Spleen (tissue), 11 donors: ENCODE results near the gene TSACC. TPM values are rescaled to one million over a fixed set of nuclear protein-coding genes. Genes with fewer than 3 reads are reported as not detected.
"Not testable (repeated sequence)": the region's sequence is repeated elsewhere in the genome, so short reads cannot be mapped to it uniquely, and the experiment has no call there.

Experiments
- DNase-seq: peaks from one replicate; pipeline ENCODE4 v3.0.0-alpha.2; 2020
- H3K27ac ChIP-seq, 8 donors: fragments of 200-600 bp; sonication (generic) in 7 of 8; 1 replicate in 4 of 8; 2 replicates in 4 of 8; pipeline versions ENCODE4 v1.5.0 to v1.8.0; 2016 to 2021; ENCODE audit warnings: inconsistent platforms in 4 of 8, mild to moderate bottlenecking in 4 of 8, moderate library complexity in 1 of 8
- H3K27me3 ChIP-seq, 7 donors: fragments of 200-600 bp; sonication (generic) in 6 of 7; replicated peaks in 1 of 7; 1 replicate in 4 of 7; 2 replicates in 3 of 7; pipeline versions ENCODE4 v1.5.0 to v1.8.0; 2016 to 2021; ENCODE audit warnings: inconsistent platforms in 3 of 7, mild to moderate bottlenecking in 1 of 7
- H3K36me3 ChIP-seq, 6 donors: fragments of 200-600 bp; sonication (generic) in 5 of 6; 1 replicate in 4 of 6; 2 replicates in 2 of 6; pipeline versions ENCODE4 v1.5.0 to v1.8.0; 2016 to 2021; ENCODE audit warnings: inconsistent platforms in 2 of 6
- H3K4me1 ChIP-seq, 6 donors: fragments of 200-600 bp; sonication (generic) in 5 of 6; 1 replicate in 3 of 6; 2 replicates in 3 of 6; pipeline versions ENCODE4 v1.5.0 to v1.8.0; 2016 to 2021; ENCODE audit warnings: inconsistent platforms in 3 of 6
- H3K4me3 ChIP-seq, 8 donors: fragments of 200-600 bp; sonication (generic) in 7 of 8; 1 replicate in 4 of 8; 2 replicates in 4 of 8; pipeline versions ENCODE4 v1.5.0 to v1.8.0; 2016 to 2021; ENCODE audit warnings: inconsistent platforms in 4 of 8, mild to moderate bottlenecking in 4 of 8, moderate library complexity in 2 of 8
- H3K9me3 ChIP-seq, 8 donors: fragments of 200-600 bp; sonication (generic) in 7 of 8; 1 replicate in 4 of 8; 2 replicates in 4 of 8; pipeline versions ENCODE4 v1.5.0 to v1.8.0; 2016 to 2021; ENCODE audit warnings: inconsistent platforms in 4 of 8
- POLR2A ChIP-seq, 3 donors: fragments of 450-650 bp; IDR thresholded peaks; one replicate each; pipeline ENCODE4 v1.5.1; 2017; ENCODE audit warnings: antibody characterized with exemption in 3 of 3, mild to moderate bottlenecking in 1 of 3
- POLR2AphosphoS5 ChIP-seq, 3 donors: sonication (generic); formaldehyde crosslinking; IDR thresholded peaks; one replicate each; pipeline ENCODE4 v1.5.1; 2017; ENCODE audit warnings: antibody characterized with exemption in 3 of 3
- WGBS, 5 donors: extraction: QIAGEN DNeasy Blood & Tissue Kit in 3 of 5; methylation state at CpG; one replicate each; pipeline versions ENCODE4 v1.1.5 to v1.1.7; 2013 to 2018; 5-methylcytosine and 5-hydroxymethylcytosine counted together
- intact Hi-C: fragments of 100-400 bp; cut with DNase I; formaldehyde crosslinking; loops from one replicate; pipeline ENCODE4 v1.15.0; 2023; ENCODE audit warnings: low total_unique reads
- polyA plus RNA-seq, 3 donors: library from polyadenylated mRNA; stranded (reverse); fragments of 200-250 nt; gene quantifications; one replicate each; pipeline ENCODE4 v1.2.1, GENCODE V29; 2013
- total RNA-seq, 7 donors: library from RNA; depleted of rRNA in 3 of 7; stranded (reverse); fragments of >200 nt in 3 of 7; fragmentation: NEBNext Ultra II Directional in 4 of 7; extraction: Animal tissue kit (Norgen Biotek cat#: 25700) in 4 of 7; gene quantifications; one replicate each; pipeline versions ENCODE4 v1.1.0 to v1.2.1, GENCODE V29; 2016 to 2021
- TF ChIP-seq, protein P1 (sequence below), 11 experiments: fragments of 200-600 bp in 7 of 11; fragments of 450-650 bp in 4 of 11; sonication (generic) in 4 of 11; IDR thresholded peaks in 8 of 11; conservative IDR thresholded peaks in 3 of 11; 1 replicate in 7 of 11; 2 replicates in 4 of 11; pipeline versions ENCODE4 v1.4.0 to v1.8.0; 2016 to 2021; ENCODE audit warnings: antibody characterized with exemption in 11 of 11, inconsistent platforms in 4 of 11, mild to moderate bottlenecking in 1 of 11
- donor health status: healthy with polysubstance abuse.
- donor health status: DM: no; HTN: no; CAD: no; lungs with moderate emphysema.
- donor health status: DM: no; HTN: no; CAD: no.
- donor health status: Bipolar disorder and iron deficiency.
- donor health status: healthy.
- donor health status: DM: no; HTN: no; CAD: no.
- donor health status: DM: yes; HTN: yes; CAD: no.

TSACC gene
- total and polyA plus RNA-seq, 10 donors: 0.41 to 1.4 (median 1.3) TPM; not detected in 7

DNA sequence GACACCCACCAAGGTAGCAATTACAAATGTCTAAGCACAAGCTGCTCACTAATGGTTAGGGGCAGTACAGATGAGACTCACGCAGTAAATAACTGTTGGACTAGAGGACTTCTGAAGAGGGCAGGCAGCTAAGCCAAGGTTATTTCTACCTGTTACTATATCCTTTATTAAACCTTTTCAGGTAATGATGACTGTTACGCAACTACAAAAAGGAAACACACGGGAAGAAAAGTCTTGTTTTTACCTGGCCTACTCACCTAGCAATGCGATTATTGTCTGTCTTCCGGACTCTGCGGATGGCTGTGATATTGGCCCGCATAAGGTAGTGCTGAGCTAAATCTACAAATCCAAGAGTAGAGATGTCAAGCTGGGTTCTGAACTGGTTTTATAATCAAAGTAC lies 21.4 kb upstream of the TSACC start:
- no peak overlapping the region for H3K4me3 ChIP-seq
- no peaks in the 10 kb centered on the region for H3K4me1 ChIP-seq
- no peak for DNase-seq
- no peaks in the 10 kb centered on the region for H3K9me3 ChIP-seq
- H3K27me3 ChIP-seq: no peaks in the 10 kb centered on the region
- intact Hi-C loops: no loop called here
- 91 to 95% (median 94%) methylated on average over 7 of the region's 7 CpGs for WGBS, 5 donors
- H3K36me3 ChIP-seq: peaks cover 3 to 100% (median 95%) of the 10 kb centered on the region in 6 donors
- TF ChIP-seq, protein P1, sequence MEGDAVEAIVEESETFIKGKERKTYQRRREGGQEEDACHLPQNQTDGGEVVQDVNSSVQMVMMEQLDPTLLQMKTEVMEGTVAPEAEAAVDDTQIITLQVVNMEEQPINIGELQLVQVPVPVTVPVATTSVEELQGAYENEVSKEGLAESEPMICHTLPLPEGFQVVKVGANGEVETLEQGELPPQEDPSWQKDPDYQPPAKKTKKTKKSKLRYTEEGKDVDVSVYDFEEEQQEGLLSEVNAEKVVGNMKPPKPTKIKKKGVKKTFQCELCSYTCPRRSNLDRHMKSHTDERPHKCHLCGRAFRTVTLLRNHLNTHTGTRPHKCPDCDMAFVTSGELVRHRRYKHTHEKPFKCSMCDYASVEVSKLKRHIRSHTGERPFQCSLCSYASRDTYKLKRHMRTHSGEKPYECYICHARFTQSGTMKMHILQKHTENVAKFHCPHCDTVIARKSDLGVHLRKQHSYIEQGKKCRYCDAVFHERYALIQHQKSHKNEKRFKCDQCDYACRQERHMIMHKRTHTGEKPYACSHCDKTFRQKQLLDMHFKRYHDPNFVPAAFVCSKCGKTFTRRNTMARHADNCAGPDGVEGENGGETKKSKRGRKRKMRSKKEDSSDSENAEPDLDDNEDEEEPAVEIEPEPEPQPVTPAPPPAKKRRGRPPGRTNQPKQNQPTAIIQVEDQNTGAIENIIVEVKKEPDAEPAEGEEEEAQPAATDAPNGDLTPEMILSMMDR (IDR thresholded peaks at IDR 0.05 in 8 of 11, conservative IDR thresholded peaks at IDR 0.05 in 3 of 11): no peak
- no peak for TF ChIP-seq POLR2A (IDR thresholded peaks at IDR 0.05)
- no peak for TF ChIP-seq POLR2AphosphoS5 (IDR thresholded peaks at IDR 0.05)
- no peak overlapping the region for H3K27ac ChIP-seq

DNA sequence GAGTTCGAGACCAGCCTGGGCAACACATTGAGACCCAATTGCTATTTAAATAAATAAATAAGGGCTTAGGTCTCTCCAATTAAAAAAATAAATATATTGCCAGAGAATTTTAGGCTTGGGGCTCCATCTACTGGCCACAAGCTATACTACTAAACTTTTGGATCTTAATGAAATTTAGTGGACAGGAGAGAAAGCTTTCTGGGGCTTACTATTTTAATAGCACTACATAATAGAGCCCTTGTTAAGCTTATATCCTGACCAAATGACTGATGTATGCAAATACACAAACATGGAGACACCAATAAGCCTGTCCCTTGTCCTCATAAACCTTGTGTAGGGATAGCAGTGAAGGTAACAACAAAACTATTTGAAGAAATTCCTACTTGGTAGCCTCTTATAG lies 18.7 kb upstream of the TSACC start:
- TF ChIP-seq, protein P1 (IDR thresholded peaks at IDR 0.05 in 8 of 11, conservative IDR thresholded peaks at IDR 0.05 in 3 of 11): peak in 7 of 11 experiments; percentile 27 to 61 (median 51)
- no peak for TF ChIP-seq POLR2AphosphoS5 (IDR thresholded peaks at IDR 0.05)
- no peak for TF ChIP-seq POLR2A (IDR thresholded peaks at IDR 0.05)
- no peak for DNase-seq
- Histone ChIP-seq H3K36me3 (peaks cover 3 to 100% (median 100%) of the 10 kb centered on the region in 6 donors), H3K27ac (no peak overlapping the region), H3K9me3 (no peaks in the 10 kb centered on the region), H3K27me3 (no peaks in the 10 kb centered on the region), H3K4me3 (no peak overlapping the region), H3K4me1 (no peaks in the 10 kb centered on the region)
- 86 to 98% (median 93%) methylated on average over 1 of the region's 1 CpG for WGBS, 5 donors
- intact Hi-C loops: no loop called here

DNA sequence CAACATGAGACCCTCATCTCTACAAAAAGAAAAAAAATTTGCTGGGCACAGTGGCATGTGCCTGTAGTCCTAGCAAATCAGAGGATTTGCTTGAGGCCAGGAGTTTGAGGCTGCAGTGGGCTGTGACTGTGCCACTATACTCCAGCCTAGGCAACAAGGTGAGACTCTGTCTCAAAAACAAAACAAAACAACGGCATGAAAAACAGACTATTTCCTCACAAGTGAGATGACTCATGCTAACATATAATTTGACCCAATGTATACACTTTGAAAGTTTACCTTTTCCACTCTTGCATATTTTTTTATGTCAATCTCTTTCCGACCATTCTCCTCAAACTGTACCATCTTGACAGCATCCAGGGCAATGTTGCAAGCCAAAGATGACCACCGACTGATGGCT lies 17.8 kb upstream of the TSACC start:
- WGBS, 5 donors: 83 to 89% (median 86%) methylated on average over 3 of the region's 3 CpGs
- H3K27me3 ChIP-seq: no peaks in the 10 kb centered on the region
- H3K9me3 ChIP-seq: no peaks in the 10 kb centered on the region
- peaks cover 3 to 100% (median 98%) of the 10 kb centered on the region in 6 donors for H3K36me3 ChIP-seq
- no peak overlapping the region for H3K4me3 ChIP-seq
- no peak overlapping the region for H3K27ac ChIP-seq
- intact Hi-C loops: no loop called here
- no peaks in the 10 kb centered on the region for H3K4me1 ChIP-seq
- no peak for DNase-seq
- no peak for TF ChIP-seq POLR2AphosphoS5 (IDR thresholded peaks at IDR 0.05)
- TF ChIP-seq, protein P1 (IDR thresholded peaks at IDR 0.05 in 8 of 11, conservative IDR thresholded peaks at IDR 0.05 in 3 of 11): no peak
- no peak for TF ChIP-seq POLR2A (IDR thresholded peaks at IDR 0.05)

DNA sequence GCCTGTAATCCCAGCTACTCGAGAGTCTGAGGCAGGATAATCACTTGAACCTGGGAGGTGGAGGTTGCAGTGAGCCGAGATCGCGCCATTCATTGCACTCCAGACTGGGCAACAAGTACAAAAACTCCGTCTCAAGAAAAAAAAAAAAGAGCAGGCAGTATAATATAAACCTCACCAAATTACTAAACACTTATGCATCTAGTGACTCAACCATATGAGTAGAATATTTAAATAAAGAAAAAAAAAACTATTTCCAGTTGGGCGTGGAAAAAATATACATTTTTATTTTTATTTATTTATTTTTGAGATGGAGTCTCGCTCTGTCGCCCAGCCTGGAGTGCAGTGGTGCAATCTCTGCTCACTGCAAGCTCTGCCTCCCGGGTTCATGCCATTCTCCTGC lies 15.1 kb upstream of the TSACC start:
- peaks cover 0 to 96% (median 77%) of the 10 kb centered on the region in 6 donors for H3K36me3 ChIP-seq
- H3K27ac ChIP-seq, H3K4me3 ChIP-seq, DNase-seq, intact Hi-C loops, H3K4me1 ChIP-seq, H3K9me3 ChIP-seq, H3K27me3 ChIP-seq: not testable (repeated sequence)
- 93 to 97% (median 94%) methylated on average over 9 of the region's 9 CpGs for WGBS, 5 donors

DNA sequence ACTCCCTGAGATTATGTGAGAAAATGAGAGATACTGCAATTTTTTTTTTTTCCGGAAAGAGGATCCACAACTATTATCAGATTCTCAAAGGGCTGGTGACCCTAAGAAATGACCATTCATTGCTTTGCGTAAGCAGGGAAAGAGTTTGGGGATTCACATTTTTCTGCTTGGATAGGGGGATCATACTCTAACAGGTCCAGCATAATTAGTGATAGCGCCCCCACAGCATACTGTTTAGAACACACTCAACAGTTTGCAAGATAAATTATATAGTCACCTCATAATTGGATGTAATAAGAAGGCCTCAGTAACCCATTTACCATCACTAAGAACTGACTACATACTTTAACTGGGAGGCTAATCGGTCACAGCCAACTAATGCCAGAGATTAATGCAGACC lies 2.1 kb upstream of the TSACC start:
- peaks cover 0 to 48% (median 40%) of the 10 kb centered on the region in 6 donors for H3K36me3 ChIP-seq
- peak overlapping the region in 4 of 8 donors; percentile 72 to 91 (median 82) for H3K4me3 ChIP-seq
- H3K27me3 ChIP-seq: no peaks in the 10 kb centered on the region
- 79 to 88% (median 83%) methylated on average over 4 of the region's 4 CpGs for WGBS, 5 donors
- no peak for DNase-seq
- intact Hi-C loops: no loop called here
- H3K27ac ChIP-seq: no peak overlapping the region
- no peaks in the 10 kb centered on the region for H3K9me3 ChIP-seq
- peaks cover 14 to 40% (median 29%) of the 10 kb centered on the region in 6 donors for H3K4me1 ChIP-seq
- TF ChIP-seq, protein P1 (IDR thresholded peaks at IDR 0.05 in 8 of 11, conservative IDR thresholded peaks at IDR 0.05 in 3 of 11): no peak
- no peak for TF ChIP-seq POLR2AphosphoS5 (IDR thresholded peaks at IDR 0.05)
- TF ChIP-seq POLR2A (IDR thresholded peaks at IDR 0.05): no peak
